PFSK-1 (cell line): ENCODE data around the gene PDE4B.

Source experiments
- FOXP2 ChIP-seq: optimal IDR thresholded peaks from 2 replicates; pipeline ENCODE3; 2011; ENCODE audit warnings: borderline replicate concordance, control low read depth, inconsistent platforms; ENCODE audit not compliant: insufficient read depth; ENCODE audit errors: extremely low read length, extremely low read depth
- POLR2AphosphoS5 ChIP-seq: IDR thresholded peaks from 2 replicates; pipeline ENCODE4 v1.6.1; 2012; ENCODE audit warnings: low read depth, mild to moderate bottlenecking, control low read depth, low read length, moderate library complexity
- SIN3A ChIP-seq: IDR thresholded peaks from 2 replicates; pipeline ENCODE4 v1.6.1; 2012; ENCODE audit warnings: mild to moderate bottlenecking, low read length, moderate library complexity, borderline replicate concordance; ENCODE audit not compliant: insufficient read depth
- TAF1 ChIP-seq: IDR thresholded peaks from 2 replicates; pipeline ENCODE4 v1.6.1; 2012; ENCODE audit warnings: low read length, control low read depth, borderline replicate concordance; ENCODE audit not compliant: insufficient read depth
- TF ChIP-seq, protein P1 (sequence below), 2 experiments: IDR thresholded peaks; 2 replicates each; pipeline versions ENCODE4 v1.6.1 to v1.8.0; 2011 to 2012; ENCODE audit warnings: low read depth in 2 of 2, low read length in 2 of 2, control low read depth in 1 of 2, inconsistent platforms in 1 of 2, mild to moderate bottlenecking in 1 of 2, moderate library complexity in 1 of 2; ENCODE audit not compliant: insufficient read depth in 1 of 2

DNA sequence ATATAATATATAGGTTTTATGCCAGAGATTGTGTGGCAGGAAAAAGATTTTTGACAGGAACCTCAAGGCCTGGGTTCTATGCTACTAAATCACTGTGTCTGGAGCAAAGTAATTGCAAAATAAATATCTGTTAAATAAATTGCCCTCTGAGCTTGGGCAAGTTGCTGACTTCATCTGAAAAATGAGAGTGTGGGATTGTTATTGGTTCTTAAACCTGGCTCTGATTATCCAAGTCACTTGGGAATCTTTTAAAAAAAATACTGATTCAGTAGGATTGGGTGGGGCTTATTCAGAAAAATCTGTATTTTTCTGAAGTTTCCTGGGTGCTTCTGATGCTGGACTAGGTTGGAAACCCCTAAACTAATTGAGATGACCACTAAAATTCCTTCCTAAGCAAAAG is 567.1 kb downstream of the PDE4B start:
- TF ChIP-seq, protein P1, sequence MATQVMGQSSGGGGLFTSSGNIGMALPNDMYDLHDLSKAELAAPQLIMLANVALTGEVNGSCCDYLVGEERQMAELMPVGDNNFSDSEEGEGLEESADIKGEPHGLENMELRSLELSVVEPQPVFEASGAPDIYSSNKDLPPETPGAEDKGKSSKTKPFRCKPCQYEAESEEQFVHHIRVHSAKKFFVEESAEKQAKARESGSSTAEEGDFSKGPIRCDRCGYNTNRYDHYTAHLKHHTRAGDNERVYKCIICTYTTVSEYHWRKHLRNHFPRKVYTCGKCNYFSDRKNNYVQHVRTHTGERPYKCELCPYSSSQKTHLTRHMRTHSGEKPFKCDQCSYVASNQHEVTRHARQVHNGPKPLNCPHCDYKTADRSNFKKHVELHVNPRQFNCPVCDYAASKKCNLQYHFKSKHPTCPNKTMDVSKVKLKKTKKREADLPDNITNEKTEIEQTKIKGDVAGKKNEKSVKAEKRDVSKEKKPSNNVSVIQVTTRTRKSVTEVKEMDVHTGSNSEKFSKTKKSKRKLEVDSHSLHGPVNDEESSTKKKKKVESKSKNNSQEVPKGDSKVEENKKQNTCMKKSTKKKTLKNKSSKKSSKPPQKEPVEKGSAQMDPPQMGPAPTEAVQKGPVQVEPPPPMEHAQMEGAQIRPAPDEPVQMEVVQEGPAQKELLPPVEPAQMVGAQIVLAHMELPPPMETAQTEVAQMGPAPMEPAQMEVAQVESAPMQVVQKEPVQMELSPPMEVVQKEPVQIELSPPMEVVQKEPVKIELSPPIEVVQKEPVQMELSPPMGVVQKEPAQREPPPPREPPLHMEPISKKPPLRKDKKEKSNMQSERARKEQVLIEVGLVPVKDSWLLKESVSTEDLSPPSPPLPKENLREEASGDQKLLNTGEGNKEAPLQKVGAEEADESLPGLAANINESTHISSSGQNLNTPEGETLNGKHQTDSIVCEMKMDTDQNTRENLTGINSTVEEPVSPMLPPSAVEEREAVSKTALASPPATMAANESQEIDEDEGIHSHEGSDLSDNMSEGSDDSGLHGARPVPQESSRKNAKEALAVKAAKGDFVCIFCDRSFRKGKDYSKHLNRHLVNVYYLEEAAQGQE (IDR thresholded peaks at IDR 0.05; ENCODE audit: insufficient read depth in 1 of 2, low read depth in 2 of 2, low read length in 2 of 2): no peak
- TF ChIP-seq POLR2AphosphoS5: no peak
- no peak for TF ChIP-seq SIN3A
- no peak for TF ChIP-seq TAF1
- TF ChIP-seq FOXP2: no peak
